GM12878 (cell line): ENCODE data around the gene IGFBP2. TPM values are rescaled to one million over a fixed set of nuclear protein-coding genes. Genes with fewer than 3 reads are reported as not detected.

Source experiments
- ATAC-seq: fragments of 200-7000 bp; cut with Tn5 transposase; 3 replicates; pipeline ENCODE4 v1.9.1; 2020; ENCODE audit warnings: mild to moderate bottlenecking, moderate library complexity
- BruUV-seq: library from RNA; stranded (reverse); fragments of 400-500 nt; replicated peaks from 2 replicates; lab custom pipeline; 2021; lab: Mats Ljungman, UMichigan
- CTCF ChIA-PET: fragments of 300-600 bp; sonication (Branson Sonifier 250); formaldehyde crosslinking; extraction: SDS; loops from one replicate; lab custom pipeline; 2021; ENCODE audit warnings: inconsistent platforms; lab: Yijun Ruan, JAX
- POLR2A ChIA-PET: fragments of 350-600 bp; formaldehyde crosslinking; extraction: SDS; loops from one replicate; lab custom pipeline; 2021; ENCODE audit warnings: inconsistent platforms; lab: Charles Lee
- RAD21 ChIA-PET: fragments of 300-600 bp; sonication (Branson Sonifier 250); formaldehyde crosslinking; loops from one replicate; lab custom pipeline; 2023; ENCODE audit warnings: antibody characterized with exemption; ENCODE audit not compliant: unreplicated experiment; lab: Charles Lee
- SMC1A ChIA-PET: fragments of 300-600 bp; sonication (Branson Sonifier 250); formaldehyde crosslinking; loops from one replicate; lab custom pipeline; 2023; ENCODE audit not compliant: unreplicated experiment, uncharacterized antibody; lab: Charles Lee
- DNase-seq: peaks from one replicate; pipeline ENCODE4 v3.0.0-alpha.2; 2011; ENCODE audit warnings: low read depth, low spot score
- FAIRE-seq: peaks from 3 replicates; lab custom pipeline; 2011; peaks lifted over from hg19 to GRCh38; lab: Jason Lieb, UNC
- H2AFZ ChIP-seq: 2 replicates; pipeline ENCODE4 v1.6.0; 2011; ENCODE audit warnings: low read depth, low read length, control low read depth; ENCODE audit not compliant: control insufficient read depth
- H3K27ac ChIP-seq: 2 replicates; pipeline ENCODE4 v1.5.1; 2011; ENCODE audit warnings: control low read depth; ENCODE audit not compliant: control insufficient read depth, insufficient read depth
- H3K27me3 ChIP-seq, 2 experiments: replicated peaks in 1 of 2; 2 replicates each; pipeline versions ENCODE4 v1.6.0 to v1.6.1; 2011; ENCODE audit warnings: low read length in 1 of 2; ENCODE audit not compliant: control insufficient read depth in 2 of 2, insufficient read depth in 2 of 2
- H3K36me3 ChIP-seq, 2 experiments: 2 replicates each; pipeline ENCODE4 v1.5.1; 2011; ENCODE audit warnings: low read length in 1 of 2; ENCODE audit not compliant: control insufficient read depth in 2 of 2, insufficient read depth in 2 of 2
- H3K4me1 ChIP-seq: 2 replicates; pipeline ENCODE4 v1.6.1; 2011; ENCODE audit warnings: mild to moderate bottlenecking, low read length, moderate library complexity, mixed read lengths; ENCODE audit not compliant: control insufficient read depth, insufficient read depth
- H3K4me2 ChIP-seq: 2 replicates; pipeline ENCODE4 v1.6.0; 2011; ENCODE audit warnings: control low read depth; ENCODE audit not compliant: control insufficient read depth, insufficient read depth
- H3K4me3 ChIP-seq: fragments of 200-600 bp; sonication (generic); 2 replicates; pipeline ENCODE4 v1.5.1; 2016
- H3K79me2 ChIP-seq: 2 replicates; pipeline ENCODE4 v1.6.0; 2011; ENCODE audit warnings: low read length; ENCODE audit not compliant: control insufficient read depth, insufficient read depth
- H3K9ac ChIP-seq: 2 replicates; pipeline ENCODE4 v1.8.0; 2011; ENCODE audit warnings: low read length, control low read depth, mixed read lengths; ENCODE audit not compliant: control insufficient read depth, insufficient read depth
- H3K9me3 ChIP-seq: replicated peaks from 3 replicates; pipeline ENCODE4 v1.5.1; 2011; ENCODE audit warnings: mild to moderate bottlenecking, low read length; ENCODE audit not compliant: control insufficient read depth, insufficient read depth
- H4K20me1 ChIP-seq: 2 replicates; pipeline ENCODE4 v1.6.0; 2011; ENCODE audit not compliant: control insufficient read depth, insufficient read depth
- CHD1 ChIP-seq: IDR thresholded peaks from 2 replicates; pipeline ENCODE4 v1.6.1; 2012; ENCODE audit warnings: low read depth, low read length, improper control_type of control experiment
- CUX1 ChIP-seq: IDR thresholded peaks from 2 replicates; pipeline ENCODE4 v1.6.1; 2012; ENCODE audit warnings: improper control_type of control experiment, low read depth, low read length; ENCODE audit not compliant: insufficient replicate concordance
- FOS ChIP-seq: IDR thresholded peaks from 3 replicates; pipeline ENCODE4 v1.6.1; 2011; ENCODE audit warnings: borderline replicate concordance; ENCODE audit not compliant: insufficient read length; ENCODE audit errors: extremely low read depth
- FOXK2 ChIP-seq: fragments of 450-650 bp; IDR thresholded peaks from 2 replicates; pipeline ENCODE4 v1.6.1; 2017; ENCODE audit warnings: mild to moderate bottlenecking, moderate library complexity
- MXI1 ChIP-seq: fragments of 150-350 bp; IDR thresholded peaks from 2 replicates; pipeline ENCODE4 v1.6.1; 2011; ENCODE audit warnings: low read depth, mild to moderate bottlenecking, inconsistent platforms, low read length, improper control_type of control experiment
- NRF1 ChIP-seq: conservative IDR thresholded peaks from 2 replicates; pipeline ENCODE4 v1.6.1; 2011; ENCODE audit warnings: mild to moderate bottlenecking, low read depth, low read length, improper control_type of control experiment
- RBBP5 ChIP-seq: fragments of 200-600 bp; sonication (generic); conservative IDR thresholded peaks from 2 replicates; pipeline ENCODE4 v1.6.1; 2016
- YY1 ChIP-seq: IDR thresholded peaks from 2 replicates; pipeline ENCODE4 v1.6.1; 2011; ENCODE audit warnings: low read depth, mild to moderate bottlenecking, low read length
- WGBS: methylation state at CpG from one replicate; pipeline ENCODE4 v1.1.6; 2016; ENCODE audit warnings: low lambda C conversion rate; ENCODE audit not compliant: insufficient replicate concordance, insufficient coverage; ENCODE audit errors: missing lambda C conversion rate; 5-methylcytosine and 5-hydroxymethylcytosine counted together
- in situ Hi-C: fragments of 300-500 bp; cut with MboI; formaldehyde crosslinking; loops from 9 replicates; pipeline ENCODE4 v1.14.3; 2018; ENCODE audit warnings: mixed read lengths
- intact Hi-C: fragments of 100-400 bp; cut with micrococcal nuclease; formaldehyde crosslinking; loops from one replicate; pipeline ENCODE4 v1.14.2; 2022; ENCODE audit not compliant: unreplicated experiment
- polyA plus RNA-seq, 11 experiments: library from polyadenylated mRNA; depleted of rRNA in 4 of 11; unstranded in 6 of 11; stranded (reverse) in 5 of 11; fragments of >200 nt; fragmentation: Nextera tagmentation in 4 of 11; fragmentation: Illumina TruSeq in 1 of 11; extraction: Ambion mirVana in 4 of 11; extraction: Trizol in 1 of 11; gene quantifications; 1 replicate in 1 of 11; 2 replicates in 10 of 11; pipeline versions ENCODE4 v1.2.1 to v1.2.3, GENCODE V29; 2011 to 2016; ENCODE audit warnings: inconsistent platforms in 2 of 11, missing spikeins in 2 of 11, low read depth in 1 of 11
- total RNA-seq, 4 experiments: library from RNA; depleted of rRNA in 3 of 4; stranded (reverse); fragments of >200 nt in 3 of 4; fragmentation: Illumina TruSeq in 1 of 4; extraction: Trizol in 1 of 4; gene quantifications; 2 replicates each; pipeline versions ENCODE4 v1.2.1 to v1.2.3, GENCODE V29; 2013 to 2021
- TF ChIP-seq, protein P1 (sequence below): fragments of 450-650 bp; IDR thresholded peaks from 2 replicates; pipeline ENCODE4 v1.6.1; 2016; ENCODE audit warnings: mild to moderate bottlenecking

IGFBP2 gene
- total and polyA plus RNA-seq, 10 of the 15 experiments (the other 5 are each of a cell fraction or from before 2014, with no cell fraction given), result 0.11 to 1.5 (median 0.38) TPM; not detected in 5

DNA sequence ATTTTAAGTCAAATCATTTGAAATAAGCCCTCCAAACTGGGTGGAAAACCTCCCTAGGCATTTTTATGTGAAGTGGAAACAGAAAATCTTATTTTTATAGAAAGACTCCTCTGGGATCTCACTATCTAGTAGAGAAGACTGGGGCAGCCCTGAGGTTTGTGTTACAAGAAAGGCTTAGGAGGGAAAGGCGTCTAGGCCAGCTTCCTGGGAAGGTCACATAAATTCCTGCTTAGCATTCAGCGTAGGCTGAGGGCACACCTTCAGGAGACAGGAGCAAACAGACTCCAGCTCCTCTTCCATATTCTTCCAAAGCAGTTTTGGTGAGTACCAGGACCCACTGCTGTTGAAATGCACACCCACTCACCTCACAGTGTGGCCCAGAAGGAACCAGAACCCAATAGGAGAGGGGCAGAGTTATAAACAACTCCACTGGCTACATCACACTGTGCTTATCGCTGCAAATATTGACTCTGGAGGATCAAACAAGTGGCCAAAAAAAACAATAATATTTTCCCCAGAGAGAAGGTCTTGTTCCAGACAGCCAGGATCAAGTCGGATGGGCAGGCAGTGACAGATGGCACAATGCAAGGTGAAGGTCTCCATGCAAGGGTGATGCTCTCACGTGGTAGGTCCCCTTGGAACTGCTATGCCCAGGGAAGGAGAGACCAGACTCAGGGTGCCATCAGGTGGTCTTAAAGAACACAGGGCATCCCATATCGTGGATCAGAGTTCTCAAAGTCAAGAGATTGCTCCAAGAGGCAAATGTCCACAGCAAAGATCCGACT, 17.7 kb upstream of the IGFBP2 start:
- no peak overlapping the region for H3K4me2 ChIP-seq
- no peak for TF ChIP-seq FOXK2
- TF ChIP-seq, all 136 proteins: peak for 0
- SMC1A ChIA-PET, result interaction anchor here (0.5 kb wide), 1 partner anchor 90 kb away, joined by 4 read pairs; no protein-coding TSS in a partner anchor
- 20% methylated on average over 7 of the region's 7 CpGs for WGBS
- H3K4me3 ChIP-seq, result no peak overlapping the region
- RAD21 ChIA-PET, result no interaction called here
- FAIRE-seq (no peak), ATAC-seq (no peak), DNase-seq (no peak)
- no peaks in the 10 kb centered on the region for H3K36me3 ChIP-seq
- no peaks in the 10 kb centered on the region for H4K20me1 ChIP-seq
- no peak overlapping the region for H2AFZ ChIP-seq
- no peaks in the 10 kb centered on the region; the same call in 2 of the 3 replicates for H3K9me3 ChIP-seq
- no peaks in the 10 kb centered on the region; a peak in 2 of 4 replicates for H3K27me3 ChIP-seq
- H3K79me2 ChIP-seq, result no peaks in the 10 kb centered on the region
- H3K4me1 ChIP-seq, result peaks cover 3% of the 10 kb centered on the region; the same call in 1 of the 2 replicates
- no peak overlapping the region for H3K27ac ChIP-seq
- no peak overlapping the region for H3K9ac ChIP-seq
- POLR2A ChIA-PET, result no interaction called here
- intact Hi-C loops (no loop called here), in situ Hi-C loops (no loop called here)
- CTCF ChIA-PET, result interaction anchor here (1.1 kb wide), 1 partner anchor 97 kb away, joined by 3 read pairs; no protein-coding TSS in a partner anchor
- BruUV-seq, result no TSS peak

DNA sequence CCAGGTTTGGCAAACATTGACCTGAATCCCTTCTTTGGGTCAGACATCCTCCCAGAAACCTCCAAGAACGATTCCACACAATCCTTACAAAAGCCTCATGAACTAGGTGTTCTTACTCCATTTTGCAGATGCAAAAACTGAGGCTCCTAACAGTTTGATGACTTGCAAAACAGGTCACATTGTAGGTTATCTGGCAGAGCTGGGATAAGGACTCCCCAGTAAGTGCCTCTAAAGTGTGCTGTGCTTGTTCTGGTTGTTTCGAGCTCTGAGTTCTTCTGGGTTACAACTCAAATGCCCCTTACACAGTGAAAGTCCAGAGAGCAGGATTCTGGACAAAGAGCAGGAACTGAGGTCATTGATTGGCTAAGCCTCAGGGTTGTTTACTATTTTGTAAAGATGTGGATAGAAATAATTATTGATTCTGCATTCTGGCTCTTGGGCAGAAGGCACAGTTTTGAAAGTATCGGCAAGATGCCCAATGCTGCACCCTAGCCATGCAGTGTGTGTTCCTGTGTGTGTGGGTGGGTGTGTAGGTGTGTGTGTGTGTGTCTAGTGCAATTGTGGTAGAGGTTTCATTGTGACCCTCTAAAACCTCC, 17.0 kb upstream of the IGFBP2 start:
- FAIRE-seq (no peak), DNase-seq (no peak), ATAC-seq (no peak)
- Histone ChIP-seq H3K4me1 (peaks cover 3% of the 10 kb centered on the region; the same call in 1 of the 2 replicates), H3K79me2 (no peaks in the 10 kb centered on the region), H3K27ac (no peak overlapping the region), H3K4me2 (no peak overlapping the region), H3K9me3 (no peaks in the 10 kb centered on the region), H2AFZ (no peak overlapping the region), H3K9ac (no peak overlapping the region), H4K20me1 (no peaks in the 10 kb centered on the region), H3K36me3 (no peaks in the 10 kb centered on the region), H3K4me3 (no peak overlapping the region), H3K27me3 (no peaks in the 10 kb centered on the region; a peak in 1 of 4 replicates)
- CTCF ChIA-PET, result no interaction called here
- intact Hi-C loops (no loop called here), in situ Hi-C loops (no loop called here)
- SMC1A ChIA-PET, result interaction anchor here (0.5 kb wide), 1 partner anchor 90 kb away, joined by 4 read pairs; no protein-coding TSS in a partner anchor
- 31% methylated on average over 3 of the region's 3 CpGs for WGBS
- BruUV-seq, result no TSS peak
- RAD21 ChIA-PET, result no interaction called here
- POLR2A ChIA-PET, result interaction anchor here (1.5 kb wide), 1 partner anchor 18 kb away, joined by 4 read pairs; no protein-coding TSS in a partner anchor
- TF ChIP-seq, protein P1, sequence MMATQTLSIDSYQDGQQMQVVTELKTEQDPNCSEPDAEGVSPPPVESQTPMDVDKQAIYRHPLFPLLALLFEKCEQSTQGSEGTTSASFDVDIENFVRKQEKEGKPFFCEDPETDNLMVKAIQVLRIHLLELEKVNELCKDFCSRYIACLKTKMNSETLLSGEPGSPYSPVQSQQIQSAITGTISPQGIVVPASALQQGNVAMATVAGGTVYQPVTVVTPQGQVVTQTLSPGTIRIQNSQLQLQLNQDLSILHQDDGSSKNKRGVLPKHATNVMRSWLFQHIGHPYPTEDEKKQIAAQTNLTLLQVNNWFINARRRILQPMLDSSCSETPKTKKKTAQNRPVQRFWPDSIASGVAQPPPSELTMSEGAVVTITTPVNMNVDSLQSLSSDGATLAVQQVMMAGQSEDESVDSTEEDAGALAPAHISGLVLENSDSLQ, result no peak
- TF ChIP-seq CHD1 (no peak), YY1 (no peak), CUX1 (no peak), RBBP5 (no peak), FOS (no peak), NRF1 (no peak), MXI1 (no peak)
